Measurements from ENCODE around the gene POLR1D.
"Not testable (repeated sequence)": the region's sequence is repeated elsewhere in the genome, so short reads cannot be mapped to it uniquely, and the experiment has no call there.

POLR1D gene

DNA sequence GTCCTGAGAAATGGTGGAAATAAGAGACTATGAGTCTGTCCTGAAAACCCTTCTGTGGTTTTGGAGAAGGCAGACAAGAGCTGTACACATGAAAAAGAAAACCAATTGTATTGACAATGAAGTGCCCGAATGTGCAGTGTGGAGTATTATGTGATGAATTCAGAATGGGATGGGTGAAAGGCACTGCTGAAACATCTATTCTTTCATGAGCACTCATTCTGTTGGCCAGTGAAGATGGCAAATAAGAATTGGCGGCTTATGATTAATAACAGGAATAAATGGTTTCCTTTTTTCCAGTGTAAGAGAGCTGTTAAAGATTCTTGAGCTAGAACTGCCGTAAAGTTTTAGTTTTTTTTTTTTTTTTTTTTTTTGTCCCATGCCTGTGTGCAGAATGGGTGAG lies 5.7 kb downstream of the POLR1D start:
- DNase-seq (ENCODE audit: low read depth): no peak
- TF ChIP-seq, protein P1, sequence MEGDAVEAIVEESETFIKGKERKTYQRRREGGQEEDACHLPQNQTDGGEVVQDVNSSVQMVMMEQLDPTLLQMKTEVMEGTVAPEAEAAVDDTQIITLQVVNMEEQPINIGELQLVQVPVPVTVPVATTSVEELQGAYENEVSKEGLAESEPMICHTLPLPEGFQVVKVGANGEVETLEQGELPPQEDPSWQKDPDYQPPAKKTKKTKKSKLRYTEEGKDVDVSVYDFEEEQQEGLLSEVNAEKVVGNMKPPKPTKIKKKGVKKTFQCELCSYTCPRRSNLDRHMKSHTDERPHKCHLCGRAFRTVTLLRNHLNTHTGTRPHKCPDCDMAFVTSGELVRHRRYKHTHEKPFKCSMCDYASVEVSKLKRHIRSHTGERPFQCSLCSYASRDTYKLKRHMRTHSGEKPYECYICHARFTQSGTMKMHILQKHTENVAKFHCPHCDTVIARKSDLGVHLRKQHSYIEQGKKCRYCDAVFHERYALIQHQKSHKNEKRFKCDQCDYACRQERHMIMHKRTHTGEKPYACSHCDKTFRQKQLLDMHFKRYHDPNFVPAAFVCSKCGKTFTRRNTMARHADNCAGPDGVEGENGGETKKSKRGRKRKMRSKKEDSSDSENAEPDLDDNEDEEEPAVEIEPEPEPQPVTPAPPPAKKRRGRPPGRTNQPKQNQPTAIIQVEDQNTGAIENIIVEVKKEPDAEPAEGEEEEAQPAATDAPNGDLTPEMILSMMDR (IDR thresholded peaks at IDR 0.05; ENCODE audit: control insufficient read depth, insufficient read depth, low read depth, low read length, missing control alignments): no peak
- H3K4me3 ChIP-seq (ENCODE audit: control insufficient read depth, low read depth, low read length): no peak overlapping the region

DNA sequence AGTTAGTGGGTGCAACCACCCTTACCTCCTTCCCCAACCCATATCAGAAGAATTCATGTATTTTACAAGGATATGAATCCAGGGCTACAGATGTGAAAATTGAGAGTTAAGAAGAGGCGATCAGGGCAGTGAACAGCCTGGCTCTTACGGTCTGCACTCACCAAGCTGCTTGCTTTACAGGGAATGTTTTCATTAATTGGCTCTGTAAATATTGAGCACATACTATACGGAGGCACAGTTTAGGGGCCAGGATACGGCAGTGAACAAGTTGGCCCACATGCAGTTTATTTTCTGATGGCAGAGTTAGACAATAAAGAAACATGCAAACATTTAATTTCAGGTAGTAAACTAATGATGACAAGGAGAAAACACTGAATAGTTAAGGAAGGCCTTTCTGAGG lies 6.4 kb downstream of the POLR1D start:
- TF ChIP-seq, protein P1 (IDR thresholded peaks at IDR 0.05; ENCODE audit: control insufficient read depth, insufficient read depth, low read depth, low read length, missing control alignments): no peak
- H3K4me3 ChIP-seq (ENCODE audit: control insufficient read depth, low read depth, low read length): no peak overlapping the region
- DNase-seq (ENCODE audit: low read depth): no peak

DNA sequence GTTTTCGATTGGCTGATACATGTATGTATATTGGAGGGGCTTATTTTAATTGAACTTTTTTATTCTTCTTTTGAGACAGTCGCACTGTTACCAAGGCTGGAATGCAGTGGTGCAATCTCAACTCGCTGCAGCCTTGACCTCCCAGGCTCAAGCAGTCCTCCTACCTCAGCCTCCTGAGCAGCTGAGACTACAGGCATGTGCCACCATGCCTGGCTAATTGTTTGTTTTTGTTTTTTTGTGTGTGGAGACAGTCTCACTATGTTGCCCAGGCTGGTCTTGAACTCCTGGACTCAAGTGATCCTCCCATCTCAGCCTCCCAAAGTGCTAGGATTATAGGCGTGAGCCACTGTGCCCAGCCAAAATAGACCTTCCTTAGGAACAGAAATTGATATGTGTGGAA lies 7.1 kb downstream of the POLR1D start:
- DNase-seq (ENCODE audit: low read depth); H3K4me3 ChIP-seq (ENCODE audit: control insufficient read depth, low read depth, low read length): not testable (repeated sequence)

DNA sequence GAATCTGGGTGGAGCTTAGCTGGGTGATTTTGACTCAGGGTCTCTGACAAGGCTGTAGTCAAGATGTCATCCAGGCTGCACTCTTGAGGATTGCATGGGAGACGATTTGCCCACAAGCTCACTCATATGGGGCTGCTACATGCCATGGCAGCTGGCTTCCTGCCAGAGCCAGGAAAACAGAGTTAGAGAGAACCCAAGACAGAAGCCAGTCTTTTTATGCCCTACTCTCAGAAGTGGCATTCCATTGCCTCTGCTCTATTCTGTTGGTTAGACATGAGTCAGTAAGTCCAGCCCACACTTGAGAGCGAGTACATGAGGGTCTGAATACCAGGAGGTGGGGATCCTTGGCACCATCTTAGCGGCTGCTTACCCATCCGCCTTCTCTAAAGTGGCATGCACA lies 9.5 kb downstream of the POLR1D start:
- TF ChIP-seq, protein P1 (IDR thresholded peaks at IDR 0.05; ENCODE audit: control insufficient read depth, insufficient read depth, low read depth, low read length, missing control alignments): no peak
- no peak for DNase-seq (ENCODE audit: low read depth)
- no peak overlapping the region for H3K4me3 ChIP-seq (ENCODE audit: control insufficient read depth, low read depth, low read length)

DNA sequence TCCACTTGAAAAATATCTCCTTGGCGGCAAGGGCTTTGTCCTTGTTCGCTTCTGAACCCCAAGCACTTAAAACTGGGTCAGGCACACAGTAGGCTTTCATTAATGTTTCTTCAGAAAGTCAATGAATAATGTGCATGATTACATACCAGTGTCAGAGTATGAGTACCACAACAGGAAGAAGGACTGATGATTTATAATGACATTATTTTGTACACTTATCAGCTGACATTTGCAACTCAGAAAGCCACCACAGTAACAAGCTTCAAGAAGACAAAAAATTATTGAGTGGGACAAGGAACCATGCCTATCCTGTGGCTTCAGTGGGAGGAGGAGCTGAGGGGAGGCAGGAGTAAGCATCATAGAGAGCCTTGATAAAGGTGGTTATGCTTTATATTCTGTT lies 10.0 kb downstream of the POLR1D start:
- TF ChIP-seq, protein P1 (IDR thresholded peaks at IDR 0.05; ENCODE audit: control insufficient read depth, insufficient read depth, low read depth, low read length, missing control alignments): no peak
- no peak for DNase-seq (ENCODE audit: low read depth)
- no peak overlapping the region for H3K4me3 ChIP-seq (ENCODE audit: control insufficient read depth, low read depth, low read length)

DNA sequence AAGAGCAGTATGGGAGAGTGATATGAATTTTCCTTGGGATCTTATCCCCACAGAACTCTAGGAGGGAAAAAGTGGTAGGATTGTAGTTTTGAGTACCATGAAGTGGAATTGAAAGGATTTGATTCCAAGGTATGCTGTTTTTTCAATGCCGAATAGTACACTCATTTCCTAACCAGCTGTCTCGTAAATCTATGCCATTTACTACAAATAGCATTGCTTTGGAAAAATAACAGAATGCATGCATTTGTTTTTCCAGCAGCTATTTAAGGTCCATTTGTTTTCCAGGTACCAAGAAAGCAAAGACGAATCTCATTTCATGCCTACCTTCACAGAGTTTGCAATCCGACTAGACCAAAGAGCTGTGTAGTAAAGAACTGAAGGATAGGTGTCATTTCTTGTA lies 10.5 kb downstream of the POLR1D start:
- no peak for DNase-seq (ENCODE audit: low read depth)
- TF ChIP-seq, protein P1 (IDR thresholded peaks at IDR 0.05; ENCODE audit: control insufficient read depth, insufficient read depth, low read depth, low read length, missing control alignments): no peak
- H3K4me3 ChIP-seq (ENCODE audit: control insufficient read depth, low read depth, low read length): no peak overlapping the region

DNA sequence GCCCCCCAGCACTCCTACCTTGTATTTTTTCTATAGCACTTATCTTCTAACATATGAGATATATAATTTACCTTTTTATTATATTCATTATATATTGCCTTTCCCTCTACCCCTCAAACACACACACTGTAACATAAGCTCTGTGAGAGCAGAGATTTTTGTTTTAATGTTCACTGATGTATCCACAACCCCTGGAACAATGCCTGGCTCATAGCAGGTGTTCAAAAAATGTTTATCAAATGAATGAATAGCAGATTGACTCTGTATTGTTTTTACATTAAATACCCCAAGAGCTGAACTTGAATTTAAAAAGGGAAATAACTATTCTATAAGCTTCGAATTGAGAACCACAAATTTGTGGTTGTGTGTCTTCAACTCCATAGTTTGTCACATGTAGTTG lies 11.0 kb downstream of the POLR1D start:
- DNase-seq (ENCODE audit: low read depth): no peak
- TF ChIP-seq, protein P1 (IDR thresholded peaks at IDR 0.05; ENCODE audit: control insufficient read depth, insufficient read depth, low read depth, low read length, missing control alignments): no peak
- H3K4me3 ChIP-seq (ENCODE audit: control insufficient read depth, low read depth, low read length): no peak overlapping the region
